Hepatic stellate cell (primary cell): ENCODE results near the gene SULF2.

Source experiments
- DNase-seq: peaks from one replicate; pipeline ENCODE4 v3.0.0; 2011; ENCODE audit warnings: low spot score

The SULF2 gene

GRCh38 chr20:47708953-47709833 is 76.1 kb downstream of the SULF2 start:
- no peak for DNase-seq

- DNase-seq: no peak
These were observed 77.0 kb downstream of the SULF2 start for GRCh38 chr20:47708140-47708807.

GRCh38 chr20:47706345-47706744 is 78.9 kb downstream of the SULF2 start:
- DNase-seq: no peak

- DNase-seq: no peak
These were observed 79.8 kb downstream of the SULF2 start for GRCh38 chr20:47705497-47705856.

- DNase-seq: no peak
These were observed 80.4 kb downstream of the SULF2 start for GRCh38 chr20:47704746-47705496.

GRCh38 chr20:47703748-47704147 is 81.5 kb downstream of the SULF2 start:
- DNase-seq: no peak

GRCh38 chr20:47701612-47702011 is 83.7 kb downstream of the SULF2 start:
- DNase-seq: no peak

- no peak for DNase-seq
These were observed 85.0 kb downstream of the SULF2 start for GRCh38 chr20:47700327-47700726.

- DNase-seq: no peak
These were observed 85.5 kb downstream of the SULF2 start for GRCh38 chr20:47699818-47700217.

GRCh38 chr20:47698142-47698541 is 87.1 kb downstream of the SULF2 start:
- no peak for DNase-seq

GRCh38 chr20:47696856-47697255 is 88.4 kb downstream of the SULF2 start:
- no peak for DNase-seq

- no peak for DNase-seq
These were observed 91.1 kb downstream of the SULF2 start for GRCh38 chr20:47694021-47694818.

- DNase-seq: no peak
These were observed 93.7 kb downstream of the SULF2 start for GRCh38 chr20:47691625-47692024.

GRCh38 chr20:47689731-47690130 is 95.5 kb downstream of the SULF2 start:
- no peak for DNase-seq

- no peak for DNase-seq
These were observed 96.6 kb downstream of the SULF2 start for GRCh38 chr20:47688385-47689381.

GRCh38 chr20:47687095-47687987 is 97.9 kb downstream of the SULF2 start:
- DNase-seq: no peak

- DNase-seq: no peak
These were observed 98.7 kb downstream of the SULF2 start for GRCh38 chr20:47686545-47686944.

GRCh38 chr20:47684306-47685080 is 100.8 kb downstream of the SULF2 start:
- DNase-seq: no peak

GRCh38 chr20:47682916-47683315 is 102.4 kb downstream of the SULF2 start:
- DNase-seq: no peak
